Loucy (cell line): ENCODE data around the gene LEF1.
A peak's percentile ranks its signal among the peaks of the same experiment; 100 is the strongest.

Source experiments
- H2AFZ ChIP-seq: fragments of 200-600 bp; sonication (generic); 2 replicates; pipeline ENCODE4 v1.6.0; 2016; ENCODE audit warnings: antibody characterized with exemption, mild to moderate bottlenecking, low read length, moderate library complexity
- H3F3A ChIP-seq: fragments of 200-600 bp; 2 replicates; pipeline ENCODE4 v1.6.0; 2016; ENCODE audit warnings: antibody characterized with exemption, low read depth, mild to moderate bottlenecking
- H3K27me3 ChIP-seq: fragments of 200-600 bp; sonication (generic); 2 replicates; pipeline ENCODE4 v1.6.1; 2014; ENCODE audit warnings: low read length, mild to moderate bottlenecking; ENCODE audit not compliant: insufficient read depth, poor library complexity, severe bottlenecking
- H3K36me3 ChIP-seq: fragments of 200-600 bp; sonication (generic); 2 replicates; pipeline ENCODE4 v1.6.1; 2016; ENCODE audit warnings: low read length; ENCODE audit not compliant: insufficient read depth
- H3K4me1 ChIP-seq: fragments of 200-600 bp; sonication (generic); 2 replicates; pipeline ENCODE4 v1.5.1; 2014; ENCODE audit warnings: low read length, mild to moderate bottlenecking; ENCODE audit not compliant: insufficient read depth, poor library complexity, severe bottlenecking
- H3K4me2 ChIP-seq: fragments of 200-600 bp; sonication (generic); 2 replicates; pipeline ENCODE4 v1.6.0; 2014; ENCODE audit warnings: antibody characterized with exemption, low read length, low read depth, mild to moderate bottlenecking; ENCODE audit not compliant: poor library complexity, severe bottlenecking
- H3K4me3 ChIP-seq: fragments of 200-600 bp; sonication (generic); 2 replicates; pipeline ENCODE4 v1.5.1; 2014; ENCODE audit warnings: low read length, mild to moderate bottlenecking, mixed read lengths; ENCODE audit not compliant: poor library complexity, severe bottlenecking
- H3K79me2 ChIP-seq: fragments of 200-600 bp; sonication (generic); 2 replicates; pipeline ENCODE4 v1.6.1; 2014; ENCODE audit warnings: low read length; ENCODE audit not compliant: insufficient read depth
- H3K9ac ChIP-seq: fragments of 200-600 bp; sonication (generic); 2 replicates; pipeline ENCODE4 v1.6.0; 2014; ENCODE audit warnings: mild to moderate bottlenecking, low read depth, low read length, moderate library complexity; ENCODE audit not compliant: poor library complexity, severe bottlenecking
- H3K9me2 ChIP-seq: fragments of 200-600 bp; sonication (generic); replicated peaks from 2 replicates; pipeline ENCODE4 v1.6.1; 2016; ENCODE audit warnings: low read depth, low read length, mixed read lengths
- H3K9me3 ChIP-seq: fragments of 200-600 bp; sonication (generic); 2 replicates; pipeline ENCODE4 v1.6.1; 2014; ENCODE audit warnings: mild to moderate bottlenecking, antibody characterized with exemption, low read length, low read depth; ENCODE audit not compliant: insufficient read depth
- H4K20me1 ChIP-seq: fragments of 200-600 bp; sonication (generic); 2 replicates; pipeline ENCODE4 v1.6.0; 2014; ENCODE audit warnings: antibody characterized with exemption, low read length, mild to moderate bottlenecking; ENCODE audit not compliant: insufficient read depth, poor library complexity, severe bottlenecking
- EZH2phosphoT487 ChIP-seq: fragments of 200-600 bp; IDR thresholded peaks from 2 replicates; pipeline ENCODE4 v1.6.1; 2018; ENCODE audit warnings: antibody characterized with exemption, mild to moderate bottlenecking, moderate library complexity, borderline replicate concordance
- TF ChIP-seq, protein P1 (sequence below): fragments of 200-600 bp; sonication (generic); conservative IDR thresholded peaks from 2 replicates; pipeline ENCODE4 v1.5.1; 2014; ENCODE audit warnings: mild to moderate bottlenecking, antibody characterized with exemption, low read length

Gene LEF1

DNA sequence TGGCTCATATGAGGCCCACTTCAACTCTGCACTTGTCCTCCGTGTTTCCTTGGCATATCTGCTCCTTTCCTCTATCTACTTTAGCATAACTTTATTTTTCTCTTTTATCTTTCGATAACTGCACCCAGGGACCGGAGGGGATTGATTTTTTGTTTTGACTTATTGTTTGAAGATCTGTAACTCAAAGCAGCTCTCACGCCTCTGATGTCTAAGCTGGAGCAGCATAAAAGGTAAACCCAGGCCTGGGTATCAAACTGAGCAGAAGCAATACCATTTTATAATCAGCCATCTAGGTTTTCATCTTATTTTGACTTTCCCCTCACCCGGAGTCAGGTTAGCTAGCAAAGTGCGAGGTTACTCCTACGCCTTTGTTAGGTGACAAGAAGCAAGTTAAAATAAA, 28.4 kb downstream of the LEF1 start:
- H3K9me2 ChIP-seq, result no peaks in the 10 kb centered on the region
- no peak overlapping the region for H2AFZ ChIP-seq
- H4K20me1 ChIP-seq, result peaks cover 100% of the 10 kb centered on the region
- peaks cover 93% of the 10 kb centered on the region for H3K36me3 ChIP-seq
- H3F3A ChIP-seq, result no peaks in the 10 kb centered on the region
- no peak overlapping the region for H3K9ac ChIP-seq
- peaks cover 31% of the 10 kb centered on the region for H3K4me1 ChIP-seq
- no peak overlapping the region for H3K4me3 ChIP-seq
- no peaks in the 10 kb centered on the region for H3K27me3 ChIP-seq
- peaks cover 100% of the 10 kb centered on the region for H3K79me2 ChIP-seq
- no peaks in the 10 kb centered on the region for H3K9me3 ChIP-seq
- TF ChIP-seq, protein P1, sequence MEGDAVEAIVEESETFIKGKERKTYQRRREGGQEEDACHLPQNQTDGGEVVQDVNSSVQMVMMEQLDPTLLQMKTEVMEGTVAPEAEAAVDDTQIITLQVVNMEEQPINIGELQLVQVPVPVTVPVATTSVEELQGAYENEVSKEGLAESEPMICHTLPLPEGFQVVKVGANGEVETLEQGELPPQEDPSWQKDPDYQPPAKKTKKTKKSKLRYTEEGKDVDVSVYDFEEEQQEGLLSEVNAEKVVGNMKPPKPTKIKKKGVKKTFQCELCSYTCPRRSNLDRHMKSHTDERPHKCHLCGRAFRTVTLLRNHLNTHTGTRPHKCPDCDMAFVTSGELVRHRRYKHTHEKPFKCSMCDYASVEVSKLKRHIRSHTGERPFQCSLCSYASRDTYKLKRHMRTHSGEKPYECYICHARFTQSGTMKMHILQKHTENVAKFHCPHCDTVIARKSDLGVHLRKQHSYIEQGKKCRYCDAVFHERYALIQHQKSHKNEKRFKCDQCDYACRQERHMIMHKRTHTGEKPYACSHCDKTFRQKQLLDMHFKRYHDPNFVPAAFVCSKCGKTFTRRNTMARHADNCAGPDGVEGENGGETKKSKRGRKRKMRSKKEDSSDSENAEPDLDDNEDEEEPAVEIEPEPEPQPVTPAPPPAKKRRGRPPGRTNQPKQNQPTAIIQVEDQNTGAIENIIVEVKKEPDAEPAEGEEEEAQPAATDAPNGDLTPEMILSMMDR, result no peak
- TF ChIP-seq EZH2phosphoT487, result no peak
- H3K4me2 ChIP-seq, result no peak overlapping the region

DNA sequence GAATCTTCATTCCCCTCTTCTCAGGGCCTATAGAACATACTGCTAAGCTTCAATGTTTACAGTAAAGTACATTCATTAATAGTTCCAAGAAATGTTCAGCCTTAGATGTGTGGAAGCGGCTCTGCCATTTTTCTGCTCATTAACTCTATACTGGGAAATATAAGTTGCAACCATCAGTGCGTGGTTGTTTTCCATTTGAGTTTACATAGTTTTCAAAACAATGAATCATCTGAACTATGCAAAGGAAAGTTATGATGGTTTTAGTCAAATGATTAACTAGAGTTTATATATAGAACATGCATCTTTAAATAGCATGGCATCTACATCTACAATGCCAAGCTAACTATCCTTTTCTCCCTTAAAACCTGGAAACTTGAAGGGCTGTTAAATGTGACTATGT, 29.6 kb downstream of the LEF1 start:
- Histone ChIP-seq H3K36me3 (peaks cover 96% of the 10 kb centered on the region), H4K20me1 (peaks cover 100% of the 10 kb centered on the region), H3K9me3 (no peaks in the 10 kb centered on the region), H3K4me1 (peaks cover 23% of the 10 kb centered on the region), H3K9ac (no peak overlapping the region), H3K4me3 (no peak overlapping the region), H2AFZ (no peak overlapping the region), H3K27me3 (no peaks in the 10 kb centered on the region), H3K4me2 (no peak overlapping the region), H3F3A (no peaks in the 10 kb centered on the region), H3K79me2 (peaks cover 100% of the 10 kb centered on the region), H3K9me2 (no peaks in the 10 kb centered on the region)
- TF ChIP-seq, protein P1, result no peak
- TF ChIP-seq EZH2phosphoT487, result no peak

DNA sequence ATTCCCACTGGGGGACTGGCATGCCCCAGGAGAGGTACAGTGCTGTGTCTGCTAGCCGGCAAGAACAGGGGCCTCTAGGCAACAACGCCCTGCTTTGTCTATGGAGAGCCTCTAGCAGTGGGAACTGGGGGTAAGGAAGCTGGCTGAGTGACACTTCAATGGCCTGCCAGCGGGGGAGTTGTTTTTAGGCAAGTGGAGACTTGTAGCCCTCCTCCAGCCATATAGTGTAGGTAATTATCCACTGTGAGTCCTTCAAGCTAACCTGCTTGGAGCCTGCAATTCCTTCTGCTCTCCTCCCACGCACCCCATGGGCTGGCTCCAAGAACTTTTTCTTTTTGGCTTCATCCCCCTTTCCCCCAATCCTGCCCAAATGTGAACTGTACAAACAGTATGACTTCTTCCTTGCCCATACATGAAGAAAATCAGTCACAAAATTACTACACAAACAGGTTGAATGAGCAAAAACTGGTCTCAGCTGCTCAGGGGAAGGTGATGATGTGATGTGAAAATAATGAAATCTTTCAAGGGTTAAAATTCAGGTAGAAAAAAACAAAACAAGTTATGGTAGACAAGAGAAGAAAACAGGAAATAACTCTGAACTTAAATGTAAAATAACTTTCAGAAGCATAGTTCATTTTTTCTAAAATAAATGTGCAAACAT, 33.1 kb downstream of the LEF1 start:
- Histone ChIP-seq H3K79me2 (peaks cover 100% of the 10 kb centered on the region), H3K9me2 (no peaks in the 10 kb centered on the region), H2AFZ (no peak overlapping the region), H3K27me3 (no peaks in the 10 kb centered on the region), H3K36me3 (peaks cover 86% of the 10 kb centered on the region), H3K4me1 (peaks cover 10% of the 10 kb centered on the region), H4K20me1 (peaks cover 99% of the 10 kb centered on the region), H3F3A (no peaks in the 10 kb centered on the region), H3K4me3 (no peak overlapping the region), H3K9ac (peak overlapping the region; percentile 49), H3K4me2 (peak overlapping the region; percentile 7), H3K9me3 (no peaks in the 10 kb centered on the region)
- TF ChIP-seq EZH2phosphoT487, result no peak
- TF ChIP-seq, protein P1, result peak; percentile 39
